OCI-LY1 (cell line): ENCODE data around the gene CDH13.

Experiments used
- EZH2 ChIP-seq: fragments of 200-600 bp; sonication (generic), shearing (Covaris generic); IDR thresholded peaks from 2 replicates; pipeline ENCODE4 v1.8.0; 2017; ENCODE audit warnings: borderline replicate concordance, mixed run types, mild to moderate bottlenecking, antibody characterized with exemption, low read length, moderate library complexity, mixed read lengths
- TF ChIP-seq, protein P1 (sequence below): fragments of 200-600 bp; sonication (generic), shearing (Covaris generic); IDR thresholded peaks from 2 replicates; pipeline ENCODE4 v1.5.1; 2017; ENCODE audit warnings: mild to moderate bottlenecking, antibody characterized with exemption, low read length, moderate library complexity, mixed read lengths

DNA sequence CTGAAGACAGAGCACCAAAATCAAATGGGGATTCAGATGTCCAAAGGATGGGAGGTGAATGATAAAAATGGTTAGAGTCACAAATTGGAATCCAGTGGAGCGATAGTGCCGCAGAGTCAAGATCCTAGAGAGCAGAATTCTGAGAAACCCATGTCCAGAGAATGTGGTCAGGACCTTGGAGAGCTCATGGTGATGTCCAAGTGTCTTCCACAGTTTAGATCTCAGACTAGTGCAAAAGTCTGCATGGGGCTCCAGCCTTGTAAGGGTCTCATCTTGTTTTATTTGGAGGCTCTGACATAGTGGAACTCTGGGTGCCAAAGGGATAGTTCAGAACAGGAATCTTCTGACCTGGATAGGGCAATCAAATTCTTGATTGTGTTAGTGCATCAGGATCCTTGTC lies 935.1 kb downstream of the CDH13 start:
- TF ChIP-seq, protein P1, sequence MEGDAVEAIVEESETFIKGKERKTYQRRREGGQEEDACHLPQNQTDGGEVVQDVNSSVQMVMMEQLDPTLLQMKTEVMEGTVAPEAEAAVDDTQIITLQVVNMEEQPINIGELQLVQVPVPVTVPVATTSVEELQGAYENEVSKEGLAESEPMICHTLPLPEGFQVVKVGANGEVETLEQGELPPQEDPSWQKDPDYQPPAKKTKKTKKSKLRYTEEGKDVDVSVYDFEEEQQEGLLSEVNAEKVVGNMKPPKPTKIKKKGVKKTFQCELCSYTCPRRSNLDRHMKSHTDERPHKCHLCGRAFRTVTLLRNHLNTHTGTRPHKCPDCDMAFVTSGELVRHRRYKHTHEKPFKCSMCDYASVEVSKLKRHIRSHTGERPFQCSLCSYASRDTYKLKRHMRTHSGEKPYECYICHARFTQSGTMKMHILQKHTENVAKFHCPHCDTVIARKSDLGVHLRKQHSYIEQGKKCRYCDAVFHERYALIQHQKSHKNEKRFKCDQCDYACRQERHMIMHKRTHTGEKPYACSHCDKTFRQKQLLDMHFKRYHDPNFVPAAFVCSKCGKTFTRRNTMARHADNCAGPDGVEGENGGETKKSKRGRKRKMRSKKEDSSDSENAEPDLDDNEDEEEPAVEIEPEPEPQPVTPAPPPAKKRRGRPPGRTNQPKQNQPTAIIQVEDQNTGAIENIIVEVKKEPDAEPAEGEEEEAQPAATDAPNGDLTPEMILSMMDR: no peak
- TF ChIP-seq EZH2: no peak
